Duodenal mucosa (tissue), 2 donors: Measurements from ENCODE around the gene CALR3.
"Not testable (repeated sequence)": the region's sequence is repeated elsewhere in the genome, so short reads cannot be mapped to it uniquely, and the experiment has no call there.

Experiments used
- H3K27ac ChIP-seq: one replicate; pipeline ENCODE4 v1.7.0; 2013; ENCODE audit warnings: low read depth, low read length
- H3K27me3 ChIP-seq, 2 donors: one replicate each; pipeline ENCODE4 v1.7.0; 2013; ENCODE audit warnings: low read length in 2 of 2, control low read depth in 1 of 2; ENCODE audit not compliant: insufficient read depth in 2 of 2, control insufficient read depth in 1 of 2
- H3K36me3 ChIP-seq, 2 donors: one replicate each; pipeline ENCODE4 v1.7.0; 2013; ENCODE audit warnings: low read length in 2 of 2, control low read depth in 1 of 2; ENCODE audit not compliant: insufficient read depth in 2 of 2, control insufficient read depth in 1 of 2
- H3K4me1 ChIP-seq, 2 donors: one replicate each; pipeline ENCODE4 v1.7.0; 2013; ENCODE audit warnings: low read length in 2 of 2, control low read depth in 1 of 2; ENCODE audit not compliant: insufficient read depth in 2 of 2, control insufficient read depth in 1 of 2
- H3K4me3 ChIP-seq, 2 donors: one replicate each; pipeline ENCODE4 v1.7.0; 2013; ENCODE audit warnings: low read length in 2 of 2, low read depth in 1 of 2
- H3K9ac ChIP-seq, 2 donors: one replicate each; pipeline ENCODE4 v1.7.0; 2013; ENCODE audit warnings: low read length in 2 of 2, low read depth in 1 of 2
- H3K9me3 ChIP-seq, 2 donors: one replicate each; pipeline ENCODE4 v1.7.0; 2013; ENCODE audit warnings: low read length in 2 of 2, control low read depth in 1 of 2; ENCODE audit not compliant: control insufficient read depth in 1 of 2

The CALR3 gene

DNA sequence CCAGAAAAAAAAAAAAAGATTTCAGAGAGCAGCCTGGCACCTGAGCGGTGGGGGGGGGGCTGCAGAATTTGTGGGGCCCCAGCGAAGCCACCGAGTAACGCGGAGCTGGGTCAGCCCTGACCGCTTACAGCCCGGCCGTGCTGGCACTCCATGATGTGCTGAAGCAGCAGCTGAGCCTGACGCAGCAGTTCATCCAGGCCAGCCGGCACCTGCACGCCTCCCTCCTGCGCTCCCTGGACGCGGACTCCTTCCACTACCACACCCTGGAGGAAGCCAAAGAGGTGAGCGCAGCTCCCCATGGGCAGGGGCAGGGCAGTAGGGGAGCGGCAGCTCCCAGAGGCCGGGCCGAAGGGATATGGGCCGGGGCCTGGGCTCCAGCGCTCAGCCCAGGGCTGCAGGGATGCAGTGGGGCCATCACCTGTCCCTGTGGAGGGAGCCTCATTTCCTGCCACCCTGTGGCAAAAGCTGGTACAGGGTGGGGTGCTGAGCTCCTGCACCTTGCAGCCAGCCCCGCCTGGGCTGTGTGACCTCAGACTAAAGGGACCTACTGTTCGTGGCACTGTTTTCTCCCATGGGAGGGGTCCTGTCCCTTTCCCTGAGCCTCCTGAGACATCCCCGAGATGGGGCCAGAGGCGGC lies 18.5 kb upstream of the CALR3 start:
- H3K4me1 ChIP-seq = peaks cover 0 to 11% of the 10 kb centered on the region in 2 donors
- H3K27ac ChIP-seq = no peak overlapping the region
- no peaks in the 10 kb centered on the region for H3K27me3 ChIP-seq
- no peaks in the 10 kb centered on the region for H3K9me3 ChIP-seq
- H3K9ac ChIP-seq = no peak overlapping the region
- no peak overlapping the region for H3K4me3 ChIP-seq
- peaks cover 26 to 39% of the 10 kb centered on the region in 2 donors for H3K36me3 ChIP-seq

DNA sequence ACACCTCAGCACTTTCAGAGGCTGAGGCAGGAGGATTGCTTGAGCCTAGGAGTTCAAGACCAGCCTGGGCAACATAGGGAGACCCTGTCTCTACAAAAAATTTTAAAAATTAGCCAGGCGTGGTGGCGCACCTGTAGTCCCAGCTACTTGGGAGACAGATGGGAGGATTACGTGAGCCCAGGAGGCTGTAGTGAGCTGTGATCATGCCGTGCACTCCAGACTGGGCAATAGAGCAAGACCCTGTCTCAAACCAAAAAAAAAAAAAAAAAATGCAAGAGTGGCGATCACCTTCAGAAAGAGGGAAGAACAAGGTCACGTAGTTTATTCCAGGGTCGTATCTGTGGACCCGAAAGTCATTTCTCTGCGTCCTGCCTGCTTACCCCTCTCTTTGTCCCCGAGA lies 16.6 kb upstream of the CALR3 start:
- Histone ChIP-seq H3K36me3 (peaks cover 7 to 21% of the 10 kb centered on the region in 2 donors), H3K4me1 (peaks cover 0 to 11% of the 10 kb centered on the region in 2 donors)
- not testable (repeated sequence) for H3K9ac ChIP-seq, H3K9me3 ChIP-seq, H3K27me3 ChIP-seq, H3K27ac ChIP-seq, H3K4me3 ChIP-seq

DNA sequence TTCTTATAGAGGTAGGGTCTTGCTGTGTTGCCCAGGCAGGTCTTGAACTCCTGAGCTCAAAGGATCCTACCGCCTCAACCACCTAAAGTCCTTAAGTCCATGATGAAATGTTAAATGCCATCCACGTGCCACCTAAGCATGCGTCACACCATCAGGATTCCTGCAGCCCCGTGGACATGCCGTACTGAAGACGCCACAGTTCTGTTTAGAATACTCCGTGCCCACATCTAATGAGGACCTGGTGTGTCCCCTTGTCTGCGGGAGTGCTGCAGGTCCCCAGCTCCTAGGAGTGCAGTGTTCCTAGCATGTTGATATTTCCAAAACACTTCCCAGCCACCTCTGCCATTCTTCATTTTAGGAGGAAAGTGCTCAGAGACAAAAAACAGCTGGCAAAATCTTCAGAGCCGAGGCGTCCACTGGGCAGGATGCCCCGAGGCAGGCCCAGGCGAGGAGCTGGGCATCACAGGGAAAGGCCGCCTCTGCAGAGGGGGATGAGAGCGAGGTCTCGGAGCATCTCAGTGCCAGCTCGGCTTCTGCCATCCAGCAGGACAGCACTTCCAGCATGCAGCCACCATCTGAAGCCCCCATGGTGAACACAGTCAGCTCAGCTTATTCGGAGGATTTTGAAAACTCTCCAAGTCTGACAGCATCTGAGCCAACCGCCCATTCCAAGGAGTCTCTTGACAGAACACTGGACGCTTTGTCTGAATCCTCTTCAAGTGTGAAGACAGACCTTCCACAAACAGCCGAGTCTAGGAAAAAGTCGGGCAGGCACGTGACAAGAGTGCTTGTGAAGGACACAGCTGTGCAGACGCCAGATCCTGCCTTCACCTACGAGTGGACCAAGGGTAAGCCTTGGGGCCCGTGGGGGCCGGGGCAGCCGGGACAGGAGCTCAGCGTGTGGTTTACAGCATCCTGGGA lies 13.4 kb upstream of the CALR3 start:
- Histone ChIP-seq H3K4me1 (no peaks in the 10 kb centered on the region), H3K27me3 (no peaks in the 10 kb centered on the region), H3K36me3 (peaks cover 0 to 16% of the 10 kb centered on the region in 2 donors), H3K27ac (no peak overlapping the region), H3K9ac (no peak overlapping the region), H3K9me3 (no peaks in the 10 kb centered on the region), H3K4me3 (no peak overlapping the region)

DNA sequence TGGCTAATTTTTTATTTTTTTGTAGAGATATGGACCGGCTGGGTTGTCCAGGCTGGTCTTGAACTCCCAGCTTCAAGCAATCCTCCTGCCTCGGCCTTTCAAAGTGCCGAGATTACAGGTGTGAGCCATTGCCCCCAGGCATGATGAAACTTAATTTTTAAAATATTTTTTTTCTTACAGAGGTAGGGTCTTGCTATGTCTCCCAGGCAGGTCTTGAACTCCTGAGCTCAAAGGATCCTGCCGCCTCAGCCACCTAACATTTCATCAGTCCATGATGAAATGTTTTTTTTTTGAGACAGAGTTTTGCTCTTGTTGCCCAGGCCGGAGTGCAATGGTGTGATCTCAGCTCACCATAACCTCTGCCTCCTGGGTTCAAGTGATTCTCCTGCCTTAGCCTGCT lies 12.6 kb upstream of the CALR3 start:
- H3K9ac ChIP-seq = no peak overlapping the region
- H3K4me1 ChIP-seq = no peaks in the 10 kb centered on the region
- peaks cover 0 to 16% of the 10 kb centered on the region in 2 donors for H3K36me3 ChIP-seq
- H3K4me3 ChIP-seq = no peak overlapping the region
- H3K27me3 ChIP-seq = no peaks in the 10 kb centered on the region
- H3K27ac ChIP-seq = no peak overlapping the region
- H3K9me3 ChIP-seq = no peaks in the 10 kb centered on the region

DNA sequence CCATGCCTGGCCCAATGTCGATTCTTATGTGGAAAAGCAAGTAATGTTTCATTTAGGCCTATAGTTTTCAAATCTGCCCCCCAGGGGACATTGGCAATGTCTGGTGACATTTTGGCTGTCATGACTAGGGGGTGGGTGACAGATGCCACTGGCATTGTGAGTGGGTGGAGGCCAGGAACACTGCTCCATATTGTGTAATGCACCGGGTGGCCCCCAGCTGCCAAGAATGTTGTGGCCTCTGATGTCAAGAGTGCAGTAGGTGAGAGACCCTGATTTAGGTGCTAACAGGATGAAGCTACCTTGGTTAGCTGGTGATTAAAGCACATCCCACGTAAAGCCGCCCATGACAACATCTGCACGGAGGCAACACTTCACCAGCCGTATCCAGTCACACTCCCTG lies 11.0 kb upstream of the CALR3 start:
- H3K4me3 ChIP-seq = no peak overlapping the region
- H3K4me1 ChIP-seq = no peaks in the 10 kb centered on the region
- H3K9me3 ChIP-seq = no peaks in the 10 kb centered on the region
- H3K27ac ChIP-seq = no peak overlapping the region
- H3K27me3 ChIP-seq = no peaks in the 10 kb centered on the region
- no peak overlapping the region for H3K9ac ChIP-seq
- H3K36me3 ChIP-seq = peaks cover 0 to 20% of the 10 kb centered on the region in 2 donors

DNA sequence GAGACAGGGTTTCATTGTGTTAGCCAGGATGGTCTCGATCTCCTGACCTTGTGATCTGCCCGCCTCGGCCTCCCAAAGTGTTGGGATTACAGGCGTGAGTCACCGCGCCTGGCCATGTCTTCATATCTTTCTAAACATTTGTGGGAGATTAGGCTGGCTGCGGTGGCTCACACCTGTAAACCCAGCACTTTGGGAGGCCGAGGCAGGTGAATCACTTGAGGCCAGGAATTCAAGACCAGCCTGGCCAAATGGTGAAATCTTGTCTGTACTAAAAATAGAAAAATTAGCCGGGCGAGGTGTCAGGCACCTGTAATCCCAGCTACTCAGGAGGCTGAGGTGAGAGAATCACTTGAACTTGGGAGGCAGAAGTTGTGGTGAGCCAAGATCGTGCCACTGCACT lies 10.2 kb upstream of the CALR3 start:
- H3K9ac ChIP-seq, H3K27ac ChIP-seq, H3K4me1 ChIP-seq, H3K9me3 ChIP-seq, H3K4me3 ChIP-seq, H3K27me3 ChIP-seq: not testable (repeated sequence)
- H3K36me3 ChIP-seq = peaks cover 0 to 20% of the 10 kb centered on the region in 2 donors

DNA sequence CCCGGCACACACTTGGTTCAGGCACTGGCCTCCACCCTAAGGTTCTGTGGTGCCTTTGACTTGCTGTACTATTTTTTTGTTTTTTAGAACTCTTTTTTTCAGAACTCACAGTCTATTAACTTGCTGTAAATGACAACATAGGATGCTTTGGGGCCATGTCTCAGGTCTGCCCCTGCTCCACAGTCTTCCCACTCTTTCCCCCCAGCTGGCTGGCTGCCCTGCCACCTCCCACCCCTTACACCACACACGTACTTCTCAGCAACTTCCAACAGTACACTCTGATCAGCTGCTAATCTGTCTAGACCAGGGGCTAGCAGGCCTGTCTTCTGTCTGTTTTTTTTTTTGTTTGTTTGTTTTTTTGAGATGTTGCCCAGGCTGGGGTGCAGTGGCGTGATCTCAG lies 8.3 kb upstream of the CALR3 start:
- Histone ChIP-seq H3K36me3 (peaks cover 0 to 14% of the 10 kb centered on the region in 2 donors), H3K9me3 (no peaks in the 10 kb centered on the region)

DNA sequence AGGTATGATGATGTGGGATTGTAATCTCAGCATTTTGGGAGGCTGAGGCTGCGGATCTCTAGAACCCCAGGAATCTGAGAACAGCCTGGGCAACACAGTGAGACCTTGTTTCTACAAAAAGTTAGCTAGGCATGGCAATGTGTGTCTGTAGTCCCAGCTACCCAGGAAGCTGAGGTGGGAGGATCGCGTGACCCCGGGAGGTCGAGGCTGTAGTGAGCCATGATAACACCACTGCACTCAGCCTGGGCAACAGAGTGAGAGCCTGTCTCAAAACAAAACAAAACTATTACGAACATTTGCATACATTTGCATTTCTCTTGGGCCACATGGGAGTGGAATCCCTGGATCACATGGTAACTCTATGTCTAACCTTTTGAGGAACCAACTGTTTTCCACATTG lies 1.9 kb upstream of the CALR3 start:
- no peaks in the 10 kb centered on the region for H3K9me3 ChIP-seq
- H3K27ac ChIP-seq = no peak overlapping the region
- H3K9ac ChIP-seq = no peak overlapping the region
- peaks cover 0 to 2% of the 10 kb centered on the region in 2 donors for H3K36me3 ChIP-seq
- H3K4me3 ChIP-seq = no peak overlapping the region
- no peaks in the 10 kb centered on the region for H3K27me3 ChIP-seq
- H3K4me1 ChIP-seq = peaks cover 0 to 12% of the 10 kb centered on the region in 2 donors

More for the DNA sequence above, 8.3 kb upstream of the CALR3 start:
- no peaks in the 10 kb centered on the region for H3K27me3 ChIP-seq
- H3K9ac ChIP-seq = no peak overlapping the region
- H3K4me3 ChIP-seq = no peak overlapping the region
- no peak overlapping the region for H3K27ac ChIP-seq
- no peaks in the 10 kb centered on the region for H3K4me1 ChIP-seq

DNA sequence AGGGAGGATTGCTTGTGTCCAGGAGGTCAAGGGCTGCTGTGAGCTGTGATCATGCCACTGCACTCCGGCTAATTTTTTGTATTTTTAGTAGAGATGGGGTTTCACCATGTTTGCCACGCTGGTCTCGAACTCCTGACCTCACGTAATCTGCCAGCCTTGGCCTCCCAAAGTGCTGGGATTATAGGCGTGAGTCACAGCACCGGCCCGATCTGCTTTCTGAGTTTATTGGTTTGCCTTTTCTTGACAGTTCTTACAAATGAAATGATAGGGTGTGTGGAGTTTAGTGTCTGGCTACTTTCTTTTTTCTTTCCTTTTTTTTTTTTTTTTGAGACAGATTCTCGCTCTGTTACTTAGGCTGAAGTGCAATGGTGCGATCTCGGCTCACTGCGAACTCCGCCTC lies 1.1 kb upstream of the CALR3 start:
- Histone ChIP-seq H3K4me1 (peaks cover 0 to 12% of the 10 kb centered on the region in 2 donors), H3K9ac (peak overlapping the region in 1 of 2 donors; percentile 24), H3K36me3 (no peaks in the 10 kb centered on the region), H3K27ac (no peak overlapping the region), H3K4me3 (peak overlapping the region in 1 of 2 donors; percentile 85), H3K9me3 (no peaks in the 10 kb centered on the region), H3K27me3 (no peaks in the 10 kb centered on the region)

DNA sequence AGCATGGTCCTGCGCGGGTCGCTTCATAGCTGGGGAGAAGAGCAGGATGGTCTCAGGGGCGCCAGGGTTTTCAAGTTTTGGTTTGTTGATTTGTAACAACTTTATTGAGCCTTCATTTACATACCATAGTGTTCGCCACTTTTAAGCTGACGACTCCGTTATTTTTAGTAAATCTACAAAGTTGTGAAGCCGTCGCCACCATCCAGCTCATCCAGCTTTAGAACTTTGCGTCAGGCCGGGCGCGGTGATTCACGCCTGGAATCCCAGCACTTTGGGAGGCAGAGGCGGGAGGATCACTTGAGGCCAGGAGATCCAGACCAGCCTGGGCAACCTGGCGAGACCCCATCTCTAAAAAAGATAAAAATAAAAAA lies 631 bp upstream of the CALR3 start:
- H3K27ac ChIP-seq = no peak overlapping the region
- peaks cover 0 to 12% of the 10 kb centered on the region in 2 donors for H3K4me1 ChIP-seq
- no peaks in the 10 kb centered on the region for H3K36me3 ChIP-seq
- H3K9me3 ChIP-seq = no peaks in the 10 kb centered on the region
- H3K27me3 ChIP-seq = no peaks in the 10 kb centered on the region
- H3K9ac ChIP-seq = peak overlapping the region; percentile 24 to 48
- peak overlapping the region; percentile 72 to 85 for H3K4me3 ChIP-seq
